ENCODE results near the gene PDE7B. TPM values are rescaled to one million over a fixed set of nuclear protein-coding genes. Genes with fewer than 3 reads are reported as not detected.
"Not testable (repeated sequence)": the region's sequence is repeated elsewhere in the genome, so short reads cannot be mapped to it uniquely, and the experiment has no call there.

PDE7B gene
- polyA plus RNA-seq, 1 of the 3 experiments (the other 2 are of a cell fraction) = 1.9 TPM

GRCh38 chr6:136104556-136104955, 253.1 kb downstream of the PDE7B start:
- Histone ChIP-seq H3K4me2 (no peak overlapping the region), H3K4me1 (ENCODE audit: control insufficient read depth in 1 of 2, insufficient read depth in 2 of 2, low read depth in 1 of 2, low read length in 1 of 2) (peaks cover 0 to 29% of the 10 kb centered on the region in 2 experiments; a peak in 2 of 4 replicates), H3K36me3 (replicated peaks in 1 of 2; ENCODE audit: control insufficient read depth in 1 of 2, insufficient read depth in 2 of 2, low read length in 1 of 2) (no peaks in the 10 kb centered on the region), H3K9ac (no peak overlapping the region), H2AFZ (ENCODE audit: low read depth) (no peak overlapping the region), H3K9me3 (no peaks in the 10 kb centered on the region), H3K27ac (ENCODE audit: low read depth in 2 of 2, low read length in 1 of 2) (peak overlapping the region in 1 of 2 experiments; percentile 86; a peak in 3 of 4 replicates), H4K20me1 (ENCODE audit: insufficient read depth) (no peaks in the 10 kb centered on the region), H3K9me2 (no peaks in the 10 kb centered on the region), H3F3A (replicated peaks; ENCODE audit: insufficient read depth) (no peaks in the 10 kb centered on the region), H3K79me2 (ENCODE audit: insufficient read depth) (no peaks in the 10 kb centered on the region), H3K4me3 (ENCODE audit: low read depth in 2 of 2, low read length in 1 of 2) (no peak overlapping the region), H3K27me3 (ENCODE audit: insufficient read depth) (no peaks in the 10 kb centered on the region)
- DNase-seq = no peak
- POLR2A ChIA-PET = interaction anchor here (1.7 to 2.3 kb wide), 2 partner anchors 9 to 66 kb away, joined by 4 to 30 read pairs; no protein-coding TSS in a partner anchor
- WGBS (ENCODE audit: low lambda C conversion rate) = 88% methylated on average over 2 of the region's 2 CpGs
- TF ChIP-seq TAF1 (IDR thresholded peaks at IDR 0.05; ENCODE audit: borderline replicate concordance, low read depth, low read length) (no peak), RFX5 (IDR thresholded peaks at IDR 0.05; ENCODE audit: low read length) (no peak), RXRA (IDR thresholded peaks at IDR 0.05; ENCODE audit: borderline replicate concordance, low read depth) (no peak), ELF1 (IDR thresholded peaks at IDR 0.05) (no peak), EP300 (IDR thresholded peaks at IDR 0.05; ENCODE audit: borderline replicate concordance in 1 of 2, low read depth in 1 of 2, low read length in 1 of 2) (no peak), MXI1 (IDR thresholded peaks at IDR 0.05; ENCODE audit: low read depth, low read length) (no peak), YY1 (IDR thresholded peaks at IDR 0.05; ENCODE audit: low read depth) (no peak), NRF1 (IDR thresholded peaks at IDR 0.05; ENCODE audit: low read depth, low read length) (no peak), SIN3A (IDR thresholded peaks at IDR 0.05; ENCODE audit: borderline replicate concordance, low read depth, low read length) (no peak), MEF2A (IDR thresholded peaks at IDR 0.05; ENCODE audit: borderline replicate concordance, low read depth) (no peak), CTCF (IDR thresholded peaks at IDR 0.05) (no peak)
- TF ChIP-seq, protein P1, sequence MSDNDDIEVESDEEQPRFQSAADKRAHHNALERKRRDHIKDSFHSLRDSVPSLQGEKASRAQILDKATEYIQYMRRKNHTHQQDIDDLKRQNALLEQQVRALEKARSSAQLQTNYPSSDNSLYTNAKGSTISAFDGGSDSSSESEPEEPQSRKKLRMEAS (IDR thresholded peaks at IDR 0.05; ENCODE audit: low read depth) = no peak
- TF ChIP-seq, protein P2, sequence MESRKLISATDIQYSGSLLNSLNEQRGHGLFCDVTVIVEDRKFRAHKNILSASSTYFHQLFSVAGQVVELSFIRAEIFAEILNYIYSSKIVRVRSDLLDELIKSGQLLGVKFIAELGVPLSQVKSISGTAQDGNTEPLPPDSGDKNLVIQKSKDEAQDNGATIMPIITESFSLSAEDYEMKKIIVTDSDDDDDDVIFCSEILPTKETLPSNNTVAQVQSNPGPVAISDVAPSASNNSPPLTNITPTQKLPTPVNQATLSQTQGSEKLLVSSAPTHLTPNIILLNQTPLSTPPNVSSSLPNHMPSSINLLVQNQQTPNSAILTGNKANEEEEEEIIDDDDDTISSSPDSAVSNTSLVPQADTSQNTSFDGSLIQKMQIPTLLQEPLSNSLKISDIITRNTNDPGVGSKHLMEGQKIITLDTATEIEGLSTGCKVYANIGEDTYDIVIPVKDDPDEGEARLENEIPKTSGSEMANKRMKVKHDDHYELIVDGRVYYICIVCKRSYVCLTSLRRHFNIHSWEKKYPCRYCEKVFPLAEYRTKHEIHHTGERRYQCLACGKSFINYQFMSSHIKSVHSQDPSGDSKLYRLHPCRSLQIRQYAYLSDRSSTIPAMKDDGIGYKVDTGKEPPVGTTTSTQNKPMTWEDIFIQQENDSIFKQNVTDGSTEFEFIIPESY (IDR thresholded peaks at IDR 0.05; ENCODE audit: borderline replicate concordance, low read depth) = no peak
- TF ChIP-seq, protein P3, sequence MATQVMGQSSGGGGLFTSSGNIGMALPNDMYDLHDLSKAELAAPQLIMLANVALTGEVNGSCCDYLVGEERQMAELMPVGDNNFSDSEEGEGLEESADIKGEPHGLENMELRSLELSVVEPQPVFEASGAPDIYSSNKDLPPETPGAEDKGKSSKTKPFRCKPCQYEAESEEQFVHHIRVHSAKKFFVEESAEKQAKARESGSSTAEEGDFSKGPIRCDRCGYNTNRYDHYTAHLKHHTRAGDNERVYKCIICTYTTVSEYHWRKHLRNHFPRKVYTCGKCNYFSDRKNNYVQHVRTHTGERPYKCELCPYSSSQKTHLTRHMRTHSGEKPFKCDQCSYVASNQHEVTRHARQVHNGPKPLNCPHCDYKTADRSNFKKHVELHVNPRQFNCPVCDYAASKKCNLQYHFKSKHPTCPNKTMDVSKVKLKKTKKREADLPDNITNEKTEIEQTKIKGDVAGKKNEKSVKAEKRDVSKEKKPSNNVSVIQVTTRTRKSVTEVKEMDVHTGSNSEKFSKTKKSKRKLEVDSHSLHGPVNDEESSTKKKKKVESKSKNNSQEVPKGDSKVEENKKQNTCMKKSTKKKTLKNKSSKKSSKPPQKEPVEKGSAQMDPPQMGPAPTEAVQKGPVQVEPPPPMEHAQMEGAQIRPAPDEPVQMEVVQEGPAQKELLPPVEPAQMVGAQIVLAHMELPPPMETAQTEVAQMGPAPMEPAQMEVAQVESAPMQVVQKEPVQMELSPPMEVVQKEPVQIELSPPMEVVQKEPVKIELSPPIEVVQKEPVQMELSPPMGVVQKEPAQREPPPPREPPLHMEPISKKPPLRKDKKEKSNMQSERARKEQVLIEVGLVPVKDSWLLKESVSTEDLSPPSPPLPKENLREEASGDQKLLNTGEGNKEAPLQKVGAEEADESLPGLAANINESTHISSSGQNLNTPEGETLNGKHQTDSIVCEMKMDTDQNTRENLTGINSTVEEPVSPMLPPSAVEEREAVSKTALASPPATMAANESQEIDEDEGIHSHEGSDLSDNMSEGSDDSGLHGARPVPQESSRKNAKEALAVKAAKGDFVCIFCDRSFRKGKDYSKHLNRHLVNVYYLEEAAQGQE (IDR thresholded peaks at IDR 0.05; ENCODE audit: low read depth, low read length) = no peak
- CTCF ChIA-PET = interaction anchor here (2.0 to 2.3 kb wide), 2 partner anchors 24 to 122 kb away, joined by 5 to 10 read pairs; no protein-coding TSS in a partner anchor

DNA sequence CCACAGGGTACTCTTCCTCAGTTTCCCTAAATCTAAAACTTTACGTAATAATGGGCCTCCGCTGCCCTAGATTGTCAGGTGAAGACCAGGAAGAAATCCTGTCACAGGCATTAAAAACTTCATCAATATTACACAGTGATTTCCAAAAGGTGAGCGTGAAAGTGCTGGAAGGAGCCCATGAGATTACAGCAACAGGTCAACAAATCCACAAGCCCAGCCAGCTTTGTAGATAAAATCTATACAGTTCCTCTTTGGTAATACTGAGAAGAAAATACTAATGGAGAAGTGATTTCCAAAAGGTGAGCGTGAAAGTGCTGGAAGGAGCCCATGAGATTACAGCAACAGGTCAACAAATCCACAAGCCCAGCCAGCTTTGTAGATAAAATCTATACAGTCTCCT, 254.3 kb downstream of the PDE7B start:
- CTCF ChIA-PET = interaction anchor here (1.2 to 1.7 kb wide), 2 partner anchors 8 to 67 kb away, joined by 3 to 5 read pairs; no protein-coding TSS in a partner anchor

More for the DNA sequence above, 254.3 kb downstream of the PDE7B start:
- H3F3A ChIP-seq (replicated peaks; ENCODE audit: insufficient read depth); H3K27ac ChIP-seq (ENCODE audit: low read depth in 2 of 2, low read length in 1 of 2); DNase-seq; H3K4me2 ChIP-seq; POLR2A ChIA-PET; H3K9me3 ChIP-seq; H4K20me1 ChIP-seq (ENCODE audit: insufficient read depth); H3K9me2 ChIP-seq; H3K79me2 ChIP-seq (ENCODE audit: insufficient read depth); H2AFZ ChIP-seq (ENCODE audit: low read depth); H3K36me3 ChIP-seq (replicated peaks in 1 of 2; ENCODE audit: control insufficient read depth in 1 of 2, insufficient read depth in 2 of 2, low read length in 1 of 2); H3K4me3 ChIP-seq (ENCODE audit: low read depth in 2 of 2, low read length in 1 of 2); H3K27me3 ChIP-seq (ENCODE audit: insufficient read depth); H3K9ac ChIP-seq: not testable (repeated sequence)
- peaks cover 0 to 34% of the 10 kb centered on the region in 2 experiments; a peak in 2 of 4 replicates for H3K4me1 ChIP-seq (ENCODE audit: control insufficient read depth in 1 of 2, insufficient read depth in 2 of 2, low read depth in 1 of 2, low read length in 1 of 2)
- WGBS (ENCODE audit: low lambda C conversion rate) = 95% methylated on average over 4 of the region's 4 CpGs

All from SK-N-SH (cell line).